CD14-positive monocyte (primary cell): Measurements from ENCODE around the gene NCKAP1. TPM values are rescaled to one million over a fixed set of nuclear protein-coding genes. Genes with fewer than 3 reads are reported as not detected.

Experiments used
- DNase-seq, 3 donors: peaks; one replicate each; pipeline ENCODE4 v3.0.0-alpha.2; 2011 to 2022
- H2AFZ ChIP-seq: 2 replicates; pipeline ENCODE4 v1.6.0; 2012; ENCODE audit warnings: mild to moderate bottlenecking, low read depth, low read length, inconsistent platforms; ENCODE audit not compliant: insufficient read depth, poor library complexity, severe bottlenecking
- H3K27ac ChIP-seq, 2 donors: 1 replicate in 1 of 2; 2 replicates in 1 of 2; pipeline ENCODE4 v1.5.1; 2012 to 2013; ENCODE audit warnings: low read length in 2 of 2, control low read depth in 1 of 2, inconsistent platforms in 1 of 2, low read depth in 1 of 2, mild to moderate bottlenecking in 1 of 2
- H3K27me3 ChIP-seq, 2 donors: one replicate each; pipeline versions ENCODE4 v1.6.0 to v1.6.1; 2011 to 2013; ENCODE audit warnings: low read length in 2 of 2; ENCODE audit not compliant: control insufficient read depth in 2 of 2, insufficient read depth in 2 of 2
- H3K36me3 ChIP-seq, 2 donors: replicated peaks in 1 of 2; 1 replicate in 1 of 2; 2 replicates in 1 of 2; pipeline versions ENCODE4 v1.5.1 to v1.6.1; 2012 to 2013; ENCODE audit warnings: low read length in 2 of 2, control low read depth in 1 of 2, inconsistent platforms in 1 of 2, mild to moderate bottlenecking in 1 of 2; ENCODE audit not compliant: insufficient read depth in 2 of 2, control insufficient read depth in 1 of 2
- H3K4me1 ChIP-seq, 2 donors: 1 replicate in 1 of 2; 2 replicates in 1 of 2; pipeline versions ENCODE4 v1.5.1 to v1.6.1; 2012 to 2013; ENCODE audit warnings: low read length in 2 of 2, control low read depth in 1 of 2, inconsistent platforms in 1 of 2, mild to moderate bottlenecking in 1 of 2, moderate library complexity in 1 of 2; ENCODE audit not compliant: insufficient read depth in 2 of 2, control insufficient read depth in 1 of 2
- H3K4me2 ChIP-seq: replicated peaks from 2 replicates; pipeline ENCODE3; 2012; ENCODE audit warnings: low read length, moderate library complexity, mild to moderate bottlenecking; ENCODE audit not compliant: poor library complexity, severe bottlenecking; ENCODE audit errors: extremely low read depth
- H3K4me3 ChIP-seq, 3 experiments: fragments of 200-600 bp in 1 of 3; sonication (generic) in 1 of 3; replicated peaks in 1 of 3; 1 replicate in 2 of 3; 2 replicates in 1 of 3; pipeline ENCODE4 v1.5.1; 2011 to 2013; ENCODE audit warnings: low read length in 3 of 3, mild to moderate bottlenecking in 3 of 3, control low read depth in 2 of 3, low read depth in 2 of 3, inconsistent platforms in 1 of 3, moderate library complexity in 1 of 3
- H3K79me2 ChIP-seq: 2 replicates; pipeline ENCODE4 v1.6.0; 2012; ENCODE audit warnings: mild to moderate bottlenecking, control low read depth, inconsistent platforms, low read length, moderate library complexity; ENCODE audit not compliant: insufficient read depth
- H3K9ac ChIP-seq: 2 replicates; pipeline ENCODE4 v1.6.0; 2017; ENCODE audit warnings: low read length, mild to moderate bottlenecking; ENCODE audit not compliant: insufficient read depth, poor library complexity, severe bottlenecking
- H3K9me3 ChIP-seq, 2 donors: replicated peaks in 1 of 2; 1 replicate in 1 of 2; 2 replicates in 1 of 2; pipeline versions ENCODE4 v1.5.1 to v1.6.1; 2012 to 2013; ENCODE audit warnings: low read length in 2 of 2, control low read depth in 1 of 2; ENCODE audit not compliant: control insufficient read depth in 1 of 2, insufficient read depth in 1 of 2
- H4K20me1 ChIP-seq: 2 replicates; pipeline ENCODE4 v1.6.0; 2012; ENCODE audit warnings: mild to moderate bottlenecking, low read length, control low read depth, moderate library complexity; ENCODE audit not compliant: insufficient read depth
- H3K27ac Mint-ChIP-seq, 7 donors: one replicate each; pipeline ENCODE4 v1.8.0; 2020; ENCODE audit warnings: mild to moderate bottlenecking in 7 of 7, mixed read lengths in 7 of 7, moderate library complexity in 6 of 7, inconsistent platforms in 2 of 7
- H3K27me3 Mint-ChIP-seq, 3 donors: one replicate each; pipeline ENCODE4 v1.8.0; 2021 to 2022; ENCODE audit warnings: low read depth in 3 of 3, mild to moderate bottlenecking in 3 of 3, mixed read lengths in 3 of 3, moderate library complexity in 3 of 3, inconsistent platforms in 1 of 3
- H3K36me3 Mint-ChIP-seq, 2 donors: one replicate each; pipeline ENCODE4 v1.8.0; 2020; ENCODE audit warnings: mixed read lengths in 2 of 2, inconsistent platforms in 1 of 2, mild to moderate bottlenecking in 1 of 2
- H3K4me1 Mint-ChIP-seq: one replicate; pipeline ENCODE4 v1.8.0; 2020; ENCODE audit warnings: mild to moderate bottlenecking, mixed read lengths
- H3K4me3 Mint-ChIP-seq, 2 donors: one replicate each; pipeline ENCODE4 v1.8.0; 2020; ENCODE audit warnings: mild to moderate bottlenecking in 2 of 2, mixed read lengths in 2 of 2, moderate library complexity in 1 of 2
- H3K9me3 Mint-ChIP-seq, 7 donors: one replicate each; pipeline ENCODE4 v1.8.0; 2020 to 2022; ENCODE audit warnings: mixed read lengths in 7 of 7, mild to moderate bottlenecking in 6 of 7, moderate library complexity in 6 of 7, inconsistent platforms in 2 of 7
- WGBS: methylation state at CpG from one replicate; pipeline ENCODE4 v1.1.5; 2013; ENCODE audit warnings: missing lambda C conversion rate; ENCODE audit not compliant: insufficient coverage; 5-methylcytosine and 5-hydroxymethylcytosine counted together
- intact Hi-C, 2 donors: fragments of 100-400 bp; cut with micrococcal nuclease; formaldehyde crosslinking; loops; one replicate each; pipeline versions ENCODE4 v1.15.0 to v1.15.1; 2023
- polyA plus RNA-seq, 3 donors: library from polyadenylated mRNA; depleted of rRNA in 1 of 3; unstranded in 2 of 3; stranded (reverse) in 1 of 3; fragments of 300-500 nt in 2 of 3; fragments of >200 nt in 1 of 3; fragmentation: Illumina TruSeq in 2 of 3; gene quantifications; 1 replicate in 2 of 3; 2 replicates in 1 of 3; pipeline ENCODE4 v1.2.3, GENCODE V29; 2012 to 2021
- TF ChIP-seq, protein P1 (sequence below): fragments of 200-600 bp; IDR thresholded peaks from one replicate; pipeline ENCODE4 v1.8.0; 2022; ENCODE audit warnings: antibody characterized with exemption, mild to moderate bottlenecking

Gene NCKAP1
- polyA plus RNA-seq, 3 donors: 0.01 TPM; not detected in 2

DNA sequence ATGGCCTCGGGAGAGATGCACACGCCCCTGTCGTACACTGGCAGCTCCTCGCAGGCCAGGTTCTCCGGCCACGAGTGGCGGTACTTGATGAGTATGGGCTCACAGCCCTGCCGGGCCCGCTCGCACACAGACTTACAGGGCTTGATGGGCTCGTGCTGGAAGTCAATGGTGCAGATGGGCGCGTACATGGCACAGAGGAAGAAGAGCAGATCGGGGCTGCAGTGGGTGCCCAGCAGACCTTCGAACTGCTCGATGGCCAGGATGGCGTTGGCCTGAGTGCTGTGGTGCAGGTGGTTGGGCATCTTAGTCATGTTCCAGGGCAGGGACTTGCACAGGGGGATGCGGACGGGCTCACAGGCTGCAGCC is 172.2 kb downstream of the NCKAP1 start:
- Histone ChIP-seq H3K36me3 (no peaks in the 10 kb centered on the region), H2AFZ (no peak overlapping the region), H3K9me3 (peaks cover 0 to 17% of the 10 kb centered on the region in 2 donors), H4K20me1 (no peaks in the 10 kb centered on the region), H3K27ac (no peak overlapping the region), H3K79me2 (no peaks in the 10 kb centered on the region), H3K4me2 (no peak overlapping the region), H3K4me1 (no peaks in the 10 kb centered on the region), H3K9ac (no peak overlapping the region), H3K27me3 (peaks cover 42 to 52% of the 10 kb centered on the region in 2 donors), H3K4me3 (no peak overlapping the region)
- H3K36me3 Mint-ChIP-seq: peaks cover 0 to 2% of the 10 kb centered on the region in 2 donors
- H3K27me3 Mint-ChIP-seq: peaks cover 48 to 56% (median 50%) of the 10 kb centered on the region in 3 donors
- H3K9me3 Mint-ChIP-seq: peaks cover 0 to 14% (median 3%) of the 10 kb centered on the region in 7 donors
- H3K4me3 Mint-ChIP-seq: peak overlapping the region in 1 of 2 donors; percentile 79
- peaks cover 6% of the 10 kb centered on the region for H3K4me1 Mint-ChIP-seq
- WGBS: 13% methylated on average over 19 of the region's 19 CpGs
- DNase-seq: no peak
- intact Hi-C loops: no loop called here
- TF ChIP-seq, protein P1, sequence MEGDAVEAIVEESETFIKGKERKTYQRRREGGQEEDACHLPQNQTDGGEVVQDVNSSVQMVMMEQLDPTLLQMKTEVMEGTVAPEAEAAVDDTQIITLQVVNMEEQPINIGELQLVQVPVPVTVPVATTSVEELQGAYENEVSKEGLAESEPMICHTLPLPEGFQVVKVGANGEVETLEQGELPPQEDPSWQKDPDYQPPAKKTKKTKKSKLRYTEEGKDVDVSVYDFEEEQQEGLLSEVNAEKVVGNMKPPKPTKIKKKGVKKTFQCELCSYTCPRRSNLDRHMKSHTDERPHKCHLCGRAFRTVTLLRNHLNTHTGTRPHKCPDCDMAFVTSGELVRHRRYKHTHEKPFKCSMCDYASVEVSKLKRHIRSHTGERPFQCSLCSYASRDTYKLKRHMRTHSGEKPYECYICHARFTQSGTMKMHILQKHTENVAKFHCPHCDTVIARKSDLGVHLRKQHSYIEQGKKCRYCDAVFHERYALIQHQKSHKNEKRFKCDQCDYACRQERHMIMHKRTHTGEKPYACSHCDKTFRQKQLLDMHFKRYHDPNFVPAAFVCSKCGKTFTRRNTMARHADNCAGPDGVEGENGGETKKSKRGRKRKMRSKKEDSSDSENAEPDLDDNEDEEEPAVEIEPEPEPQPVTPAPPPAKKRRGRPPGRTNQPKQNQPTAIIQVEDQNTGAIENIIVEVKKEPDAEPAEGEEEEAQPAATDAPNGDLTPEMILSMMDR: no peak
- no peak overlapping the region for H3K27ac Mint-ChIP-seq

DNA sequence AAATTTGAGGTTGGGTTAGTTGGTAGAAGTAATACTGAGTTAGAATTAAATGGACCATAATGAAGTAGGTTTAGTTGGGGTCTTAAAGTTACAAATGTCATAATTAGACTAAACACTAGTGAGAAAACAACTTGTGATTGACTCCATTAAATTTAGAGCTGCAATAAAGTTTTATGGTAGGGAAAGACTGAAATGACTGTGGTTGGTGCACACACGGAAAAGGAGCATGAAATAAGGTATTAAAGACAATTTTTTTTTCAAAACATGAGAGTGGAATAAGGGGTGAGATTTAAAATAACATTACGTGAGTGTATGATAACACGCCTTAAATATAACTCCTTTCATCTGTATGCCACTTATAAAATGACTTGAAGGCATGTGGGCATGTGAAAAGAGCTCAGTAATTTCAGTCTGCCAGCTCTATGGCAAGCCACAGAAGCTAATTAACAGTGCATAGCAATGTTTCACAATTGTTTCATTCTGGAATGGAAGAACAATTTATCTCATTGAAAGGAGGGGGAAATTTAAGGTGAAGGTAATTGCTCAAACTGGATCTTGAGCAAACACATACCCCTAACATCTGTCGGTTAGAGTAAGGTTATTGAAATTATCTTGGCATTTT is 173.2 kb downstream of the NCKAP1 start:
- H3K27me3 ChIP-seq: peaks cover 42 to 52% of the 10 kb centered on the region in 2 donors
- H2AFZ ChIP-seq: no peak overlapping the region
- no peak overlapping the region for H3K4me2 ChIP-seq
- H3K36me3 ChIP-seq: no peaks in the 10 kb centered on the region
- TF ChIP-seq, protein P1: no peak
- H3K27ac ChIP-seq: no peak overlapping the region
- H3K9me3 Mint-ChIP-seq: peaks cover 0 to 14% (median 3%) of the 10 kb centered on the region in 7 donors
- peaks cover 50 to 56% (median 50%) of the 10 kb centered on the region in 3 donors for H3K27me3 Mint-ChIP-seq
- intact Hi-C loops: no loop called here
- no CpG with 5 or more reads among the region's 4 CpGs for WGBS
- H3K4me3 Mint-ChIP-seq: peak overlapping the region in 1 of 2 donors; percentile 79
- peaks cover 0 to 17% of the 10 kb centered on the region in 2 donors for H3K9me3 ChIP-seq
- no peaks in the 10 kb centered on the region for H3K4me1 ChIP-seq
- no peaks in the 10 kb centered on the region for H3K79me2 ChIP-seq
- peaks cover 0 to 2% of the 10 kb centered on the region in 2 donors for H3K36me3 Mint-ChIP-seq
- no peaks in the 10 kb centered on the region for H4K20me1 ChIP-seq
- H3K4me1 Mint-ChIP-seq: peaks cover 6% of the 10 kb centered on the region
- no peak for DNase-seq
- H3K27ac Mint-ChIP-seq: no peak overlapping the region
- H3K4me3 ChIP-seq: no peak overlapping the region
- H3K9ac ChIP-seq: no peak overlapping the region
